Adrenal gland (tissue), 12 donors: ENCODE measurements around the gene PPP6C. TPM values are rescaled to one million over a fixed set of nuclear protein-coding genes. Genes with fewer than 3 reads are reported as not detected.
"Not testable (repeated sequence)": the region's sequence is repeated elsewhere in the genome, so short reads cannot be mapped to it uniquely, and the experiment has no call there.

Experiments used
- DNase-seq, 7 donors: peaks; one replicate each; pipeline ENCODE4 v3.0.0-alpha.2; 2019 to 2020
- H3K27ac ChIP-seq, 5 donors: fragments of 200-600 bp; sonication (generic) in 4 of 5; 1 replicate in 3 of 5; 2 replicates in 2 of 5; pipeline versions ENCODE4 v1.5.1 to v1.8.0; 2016 to 2020; ENCODE audit warnings: mild to moderate bottlenecking in 1 of 5
- H3K27me3 ChIP-seq: fragments of 200-600 bp; 2 replicates; pipeline ENCODE4 v1.8.0; 2021
- H3K36me3 ChIP-seq, 2 donors: fragments of 200-600 bp; replicated peaks in 1 of 2; 1 replicate in 1 of 2; 2 replicates in 1 of 2; pipeline versions ENCODE4 v1.5.1 to v1.8.0; 2018 to 2022
- H3K4me1 ChIP-seq, 2 donors: fragments of 200-600 bp; replicated peaks in 1 of 2; 1 replicate in 1 of 2; 2 replicates in 1 of 2; pipeline versions ENCODE4 v1.5.1 to v1.8.0; 2018 to 2021
- H3K4me3 ChIP-seq, 4 donors: fragments of 200-600 bp; sonication (generic) in 3 of 4; one replicate each; pipeline ENCODE4 v1.5.1; 2016 to 2018
- H3K9me3 ChIP-seq, 3 donors: fragments of 200-600 bp; sonication (generic) in 1 of 3; replicated peaks in 1 of 3; 1 replicate in 2 of 3; 2 replicates in 1 of 3; pipeline versions ENCODE4 v1.5.1 to v1.8.0; 2016 to 2021
- POLR2A ChIP-seq, 2 donors: fragments of 450-650 bp; IDR thresholded peaks; one replicate each; pipeline ENCODE4 v1.6.1; 2017; ENCODE audit warnings: antibody characterized with exemption in 2 of 2, mild to moderate bottlenecking in 2 of 2, moderate library complexity in 1 of 2
- WGBS, 4 donors: extraction: QIAGEN DNeasy Blood & Tissue Kit in 2 of 4; methylation state at CpG; one replicate each; pipeline versions ENCODE4 v1.1.5 to v1.1.7; 2013 to 2017; 5-methylcytosine and 5-hydroxymethylcytosine counted together
- intact Hi-C, 2 donors: fragments of 100-400 bp; cut with DNase I; formaldehyde crosslinking; loops; one replicate each; pipeline versions ENCODE4 v1.14.1 to v1.15.0; 2022 to 2023
- polyA plus RNA-seq, 3 donors: library from polyadenylated mRNA; stranded (reverse); fragments of 200-250 nt in 2 of 3; fragments of 350-450 nt in 1 of 3; fragmentation: Illumina TruSeq in 1 of 3; extraction: RNeasy Lipid Tissue Mini Kit (QIAGEN cat#74804) in 1 of 3; gene quantifications; one replicate each; pipeline ENCODE4 v1.2.3, GENCODE V29; 2013 to 2014
- total RNA-seq, 9 donors: library from RNA; depleted of rRNA in 4 of 9; stranded (reverse); fragments of >200 nt in 4 of 9; fragments of 120-200 nt in 1 of 9; fragmentation: NEBNext Ultra II Directional in 1 of 9; extraction: Animal tissue kit (Norgen Biotek cat#: 25700) in 1 of 9; gene quantifications; one replicate each; pipeline versions ENCODE4 v1.1.0 to v1.2.4, GENCODE V29; 2013 to 2023
- TF ChIP-seq, protein P1 (sequence below), 6 experiments: fragments of 450-650 bp in 4 of 6; fragments of 200-600 bp in 2 of 6; sonication (generic) in 1 of 6; IDR thresholded peaks; 1 replicate in 5 of 6; 2 replicates in 1 of 6; pipeline versions ENCODE4 v1.5.1 to v1.8.0; 2016 to 2021; ENCODE audit warnings: antibody characterized with exemption in 6 of 6, mild to moderate bottlenecking in 2 of 6, moderate library complexity in 1 of 6
- donor health status: healthy with polysubstance abuse.
- donor health status: Bipolar disorder and iron deficiency.
- donor health status: DM: yes; HTN: yes; CAD: no.
- donor health status: DM: no; HTN: no; CAD: no.
- donor health status: DM: no; HTN: no; CAD: no.
- donor health status: DM: yes; HTN: yes; CAD: no.

PPP6C gene
- total and polyA plus RNA-seq, 12 donors: 15.9 to 71.1 (median 46.3) TPM

DNA sequence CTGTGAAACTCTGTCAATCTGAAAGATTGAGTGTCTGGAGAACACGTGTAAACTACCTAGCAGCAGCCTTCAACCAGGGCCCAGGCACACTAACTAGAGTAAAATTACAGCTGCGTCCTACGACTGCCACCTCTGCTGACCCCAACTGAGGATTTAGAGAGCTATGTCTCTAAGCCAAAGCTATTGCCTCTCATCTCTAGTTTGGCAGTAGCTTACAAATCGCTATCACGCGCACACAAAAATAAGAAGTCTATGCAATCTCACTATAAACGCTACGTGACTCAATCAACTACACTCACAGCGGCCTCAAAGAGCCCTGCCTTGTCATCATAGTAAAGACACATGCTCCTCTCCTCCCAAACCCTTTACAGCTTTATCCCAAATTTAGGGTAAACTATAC, 8.7 kb downstream of the PPP6C start:
- TF ChIP-seq, protein P1, sequence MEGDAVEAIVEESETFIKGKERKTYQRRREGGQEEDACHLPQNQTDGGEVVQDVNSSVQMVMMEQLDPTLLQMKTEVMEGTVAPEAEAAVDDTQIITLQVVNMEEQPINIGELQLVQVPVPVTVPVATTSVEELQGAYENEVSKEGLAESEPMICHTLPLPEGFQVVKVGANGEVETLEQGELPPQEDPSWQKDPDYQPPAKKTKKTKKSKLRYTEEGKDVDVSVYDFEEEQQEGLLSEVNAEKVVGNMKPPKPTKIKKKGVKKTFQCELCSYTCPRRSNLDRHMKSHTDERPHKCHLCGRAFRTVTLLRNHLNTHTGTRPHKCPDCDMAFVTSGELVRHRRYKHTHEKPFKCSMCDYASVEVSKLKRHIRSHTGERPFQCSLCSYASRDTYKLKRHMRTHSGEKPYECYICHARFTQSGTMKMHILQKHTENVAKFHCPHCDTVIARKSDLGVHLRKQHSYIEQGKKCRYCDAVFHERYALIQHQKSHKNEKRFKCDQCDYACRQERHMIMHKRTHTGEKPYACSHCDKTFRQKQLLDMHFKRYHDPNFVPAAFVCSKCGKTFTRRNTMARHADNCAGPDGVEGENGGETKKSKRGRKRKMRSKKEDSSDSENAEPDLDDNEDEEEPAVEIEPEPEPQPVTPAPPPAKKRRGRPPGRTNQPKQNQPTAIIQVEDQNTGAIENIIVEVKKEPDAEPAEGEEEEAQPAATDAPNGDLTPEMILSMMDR (IDR thresholded peaks at IDR 0.05): no peak
- TF ChIP-seq POLR2A (IDR thresholded peaks at IDR 0.05): no peak
- no peak overlapping the region for H3K4me3 ChIP-seq
- H3K9me3 ChIP-seq: no peaks in the 10 kb centered on the region
- peaks cover 2 to 20% of the 10 kb centered on the region in 2 donors for H3K4me1 ChIP-seq
- no peaks in the 10 kb centered on the region for H3K27me3 ChIP-seq
- H3K27ac ChIP-seq: no peak overlapping the region
- H3K36me3 ChIP-seq: no peaks in the 10 kb centered on the region
- whole genome bisulfite sequencing, 4 donors: 91 to 97% (median 94%) methylated on average over 9 of the region's 9 CpGs
- intact Hi-C loops: no loop called here
- DNase-seq: no peak

DNA sequence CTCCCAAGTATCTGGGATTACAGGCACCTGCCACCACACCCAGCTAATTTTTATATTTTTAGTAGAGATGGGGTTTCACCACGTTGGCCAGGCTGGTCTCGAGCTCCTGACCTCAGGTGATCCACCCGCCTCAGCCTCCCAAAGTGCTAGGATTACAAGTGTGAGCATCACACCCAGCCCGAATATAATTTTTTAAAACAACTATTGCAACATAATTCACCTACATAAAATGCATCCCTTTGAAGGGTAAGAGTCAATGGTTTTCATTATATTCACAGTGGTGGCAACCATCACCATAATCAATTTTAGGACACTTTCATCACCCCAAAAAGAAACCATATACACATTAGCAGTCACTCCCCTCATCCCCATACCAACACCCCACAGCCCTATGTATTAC, 9.8 kb downstream of the PPP6C start:
- H3K27me3 ChIP-seq, H3K27ac ChIP-seq, H3K36me3 ChIP-seq, intact Hi-C loops, H3K9me3 ChIP-seq, H3K4me3 ChIP-seq: not testable (repeated sequence)
- peaks cover 0 to 19% of the 10 kb centered on the region in 2 donors for H3K4me1 ChIP-seq
- WGBS, 4 donors: 89 to 98% (median 92%) methylated on average over 4 of the region's 4 CpGs
- peak in 1 of 7 donors; percentile 15 for DNase-seq

DNA sequence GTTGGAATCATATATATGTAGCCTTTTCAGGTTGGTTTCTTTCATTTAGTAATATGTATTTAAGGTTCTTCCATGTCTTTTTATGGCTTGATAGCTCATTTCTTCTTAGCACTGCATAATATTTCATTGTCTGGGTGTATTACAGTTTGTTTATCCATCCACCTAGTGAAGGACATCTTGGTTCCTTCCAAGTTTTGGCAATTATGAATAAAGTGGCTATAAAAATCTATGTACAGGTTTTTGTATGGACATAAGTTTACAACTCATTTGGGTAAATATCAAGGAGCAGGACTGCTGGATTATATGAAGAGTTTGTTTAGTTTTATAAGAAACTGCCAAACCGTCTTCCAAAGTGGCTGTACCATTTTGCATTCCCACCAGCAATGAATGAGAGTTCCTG, 11.7 kb downstream of the PPP6C start:
- Histone ChIP-seq H3K4me1 (peaks cover 0 to 19% of the 10 kb centered on the region in 2 donors), H3K27ac (no peak overlapping the region), H3K9me3 (no peaks in the 10 kb centered on the region), H3K4me3 (no peak overlapping the region), H3K36me3 (no peaks in the 10 kb centered on the region), H3K27me3 (no peaks in the 10 kb centered on the region)
- WGBS, 4 donors: 85 to 100% (median 95%) methylated on average over 1 of the region's 1 CpG
- TF ChIP-seq, protein P1 (IDR thresholded peaks at IDR 0.05): no peak
- TF ChIP-seq POLR2A (IDR thresholded peaks at IDR 0.05): no peak
- intact Hi-C loops: no loop called here
- no peak for DNase-seq

DNA sequence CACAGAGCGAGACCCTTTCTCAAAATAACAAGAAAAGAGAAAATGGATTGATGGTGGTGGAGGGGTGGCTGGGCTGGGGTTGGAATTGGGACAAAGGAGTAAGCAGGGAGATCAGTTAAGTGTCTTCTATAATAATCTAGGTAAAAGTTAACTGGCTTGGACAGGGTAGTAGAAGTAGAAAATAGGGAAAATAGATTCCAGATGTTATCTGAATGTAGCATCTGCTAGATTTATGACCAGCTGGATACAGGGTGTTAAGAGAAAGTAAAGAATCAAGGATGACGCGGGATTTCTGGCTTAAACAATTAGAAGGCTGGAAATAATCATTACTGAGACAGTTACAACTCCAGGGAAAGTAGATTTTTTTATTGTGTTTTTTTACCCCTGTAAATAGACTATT, 13.0 kb downstream of the PPP6C start:
- H3K4me3 ChIP-seq: no peak overlapping the region
- TF ChIP-seq, protein P1 (IDR thresholded peaks at IDR 0.05): no peak
- TF ChIP-seq POLR2A (IDR thresholded peaks at IDR 0.05): no peak
- 73 to 89% (median 85%) methylated on average over 3 of the region's 3 CpGs for whole genome bisulfite sequencing, 4 donors
- no peaks in the 10 kb centered on the region for H3K36me3 ChIP-seq
- peak overlapping the region in 1 of 5 donors; percentile 6 for H3K27ac ChIP-seq
- H3K27me3 ChIP-seq: no peaks in the 10 kb centered on the region
- intact Hi-C loops: no loop called here
- H3K4me1 ChIP-seq: peaks cover 0 to 20% of the 10 kb centered on the region in 2 donors
- H3K9me3 ChIP-seq: no peaks in the 10 kb centered on the region
- no peak for DNase-seq

DNA sequence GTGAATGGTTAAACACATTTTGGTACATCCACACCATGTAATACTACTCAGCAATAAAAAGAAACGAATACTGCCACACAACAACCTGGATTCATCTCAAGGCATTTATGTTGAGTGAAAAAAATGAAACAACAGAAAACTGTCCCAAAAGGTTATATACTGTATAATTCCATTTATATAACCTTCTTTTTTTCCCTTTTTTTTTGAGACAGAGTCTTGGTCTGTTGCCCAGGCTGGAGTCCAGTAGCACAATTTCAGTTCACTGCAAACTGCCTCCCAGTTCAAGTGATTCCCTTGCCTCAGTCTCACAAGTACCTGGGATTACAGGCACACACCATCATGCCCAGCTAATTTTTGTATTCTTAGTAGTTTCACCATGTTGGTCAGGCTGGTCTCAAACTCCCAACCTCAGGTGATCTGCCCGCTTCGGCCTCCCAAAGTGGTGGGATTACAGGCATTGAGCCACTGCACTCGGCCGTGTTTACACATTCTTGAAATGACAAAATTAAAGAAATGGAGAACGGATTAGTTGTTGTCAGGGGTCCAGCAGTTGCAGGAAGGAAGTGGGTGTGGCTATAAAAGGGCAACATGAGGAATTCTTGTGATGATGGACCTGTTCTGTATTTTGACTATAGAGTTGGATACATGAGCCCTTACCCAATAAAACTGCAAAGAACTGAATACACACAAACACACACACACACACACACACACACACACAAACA, 17.4 kb downstream of the PPP6C start:
- WGBS, 4 donors: 48 to 55% (median 49%) methylated on average over 6 of the region's 6 CpGs
- Histone ChIP-seq H3K36me3 (peaks cover 0 to 17% of the 10 kb centered on the region in 2 donors), H3K27me3 (no peaks in the 10 kb centered on the region), H3K4me1 (peaks cover 0 to 20% of the 10 kb centered on the region in 2 donors), H3K9me3 (no peaks in the 10 kb centered on the region), H3K27ac (peak overlapping the region in 1 of 5 donors; percentile 18), H3K4me3 (no peak overlapping the region)
- TF ChIP-seq POLR2A (IDR thresholded peaks at IDR 0.05): no peak
- TF ChIP-seq, protein P1 (IDR thresholded peaks at IDR 0.05): no peak
- DNase-seq: no peak
- intact Hi-C loops: no loop called here
